ENCODE measurements around the gene GSTA5.

DNA sequence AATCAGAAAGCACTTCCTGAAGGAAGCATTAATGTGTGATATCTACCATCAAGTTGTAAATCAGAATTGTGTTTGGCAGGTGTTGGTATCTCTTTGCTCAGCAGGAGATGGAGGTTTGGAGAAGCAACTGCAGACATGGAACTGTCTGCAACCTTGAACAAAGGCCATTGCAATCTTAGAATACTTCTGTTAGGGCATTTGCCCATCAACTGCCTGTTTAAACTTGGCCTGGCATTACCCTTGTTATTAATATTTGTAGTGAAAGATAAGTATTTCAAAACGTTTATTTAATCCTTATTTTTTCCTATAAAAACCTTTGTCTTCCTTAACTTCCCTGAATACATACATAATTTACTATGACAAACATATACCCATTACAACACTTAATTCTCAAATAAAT lies 14.1 kb downstream of the GSTA5 start:
- TF ChIP-seq, protein P1, sequence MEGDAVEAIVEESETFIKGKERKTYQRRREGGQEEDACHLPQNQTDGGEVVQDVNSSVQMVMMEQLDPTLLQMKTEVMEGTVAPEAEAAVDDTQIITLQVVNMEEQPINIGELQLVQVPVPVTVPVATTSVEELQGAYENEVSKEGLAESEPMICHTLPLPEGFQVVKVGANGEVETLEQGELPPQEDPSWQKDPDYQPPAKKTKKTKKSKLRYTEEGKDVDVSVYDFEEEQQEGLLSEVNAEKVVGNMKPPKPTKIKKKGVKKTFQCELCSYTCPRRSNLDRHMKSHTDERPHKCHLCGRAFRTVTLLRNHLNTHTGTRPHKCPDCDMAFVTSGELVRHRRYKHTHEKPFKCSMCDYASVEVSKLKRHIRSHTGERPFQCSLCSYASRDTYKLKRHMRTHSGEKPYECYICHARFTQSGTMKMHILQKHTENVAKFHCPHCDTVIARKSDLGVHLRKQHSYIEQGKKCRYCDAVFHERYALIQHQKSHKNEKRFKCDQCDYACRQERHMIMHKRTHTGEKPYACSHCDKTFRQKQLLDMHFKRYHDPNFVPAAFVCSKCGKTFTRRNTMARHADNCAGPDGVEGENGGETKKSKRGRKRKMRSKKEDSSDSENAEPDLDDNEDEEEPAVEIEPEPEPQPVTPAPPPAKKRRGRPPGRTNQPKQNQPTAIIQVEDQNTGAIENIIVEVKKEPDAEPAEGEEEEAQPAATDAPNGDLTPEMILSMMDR (IDR thresholded peaks at IDR 0.05) = no peak
- no peak for TF ChIP-seq EP300 (IDR thresholded peaks at IDR 0.05)
- no peak for TF ChIP-seq POLR2A (IDR thresholded peaks at IDR 0.05)

Measured in tibial nerve (tissue), 4 donors.